Measurements from ENCODE around the gene IL1B.

DNA sequence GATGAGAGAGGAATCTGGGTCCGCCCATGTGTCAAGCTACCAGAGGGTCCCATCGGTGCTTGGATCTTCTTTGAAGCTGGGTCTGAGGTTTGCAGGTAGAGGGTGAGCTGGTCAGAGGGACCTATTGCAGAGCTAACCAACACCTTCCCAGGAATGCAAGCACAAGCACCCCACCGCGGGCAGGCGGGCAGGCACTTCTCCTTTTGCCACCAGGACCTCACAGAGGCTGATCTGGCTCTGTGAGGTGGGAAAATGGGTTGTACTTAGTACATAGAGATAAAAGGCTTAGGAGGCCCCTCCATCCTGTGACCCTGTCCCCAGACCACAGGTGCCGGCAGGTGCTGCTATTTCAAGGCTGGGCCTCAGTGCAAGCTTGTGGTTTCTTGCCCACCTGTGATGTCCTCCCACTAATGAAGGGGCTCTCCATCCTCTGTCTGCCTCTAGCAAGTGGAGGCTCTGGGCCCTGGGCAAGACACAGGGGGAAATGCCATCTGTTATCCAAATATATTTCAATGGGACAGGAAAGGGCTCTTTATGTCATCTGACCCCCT lies 43.0 kb upstream of the IL1B start:
- TF ChIP-seq, protein P1, sequence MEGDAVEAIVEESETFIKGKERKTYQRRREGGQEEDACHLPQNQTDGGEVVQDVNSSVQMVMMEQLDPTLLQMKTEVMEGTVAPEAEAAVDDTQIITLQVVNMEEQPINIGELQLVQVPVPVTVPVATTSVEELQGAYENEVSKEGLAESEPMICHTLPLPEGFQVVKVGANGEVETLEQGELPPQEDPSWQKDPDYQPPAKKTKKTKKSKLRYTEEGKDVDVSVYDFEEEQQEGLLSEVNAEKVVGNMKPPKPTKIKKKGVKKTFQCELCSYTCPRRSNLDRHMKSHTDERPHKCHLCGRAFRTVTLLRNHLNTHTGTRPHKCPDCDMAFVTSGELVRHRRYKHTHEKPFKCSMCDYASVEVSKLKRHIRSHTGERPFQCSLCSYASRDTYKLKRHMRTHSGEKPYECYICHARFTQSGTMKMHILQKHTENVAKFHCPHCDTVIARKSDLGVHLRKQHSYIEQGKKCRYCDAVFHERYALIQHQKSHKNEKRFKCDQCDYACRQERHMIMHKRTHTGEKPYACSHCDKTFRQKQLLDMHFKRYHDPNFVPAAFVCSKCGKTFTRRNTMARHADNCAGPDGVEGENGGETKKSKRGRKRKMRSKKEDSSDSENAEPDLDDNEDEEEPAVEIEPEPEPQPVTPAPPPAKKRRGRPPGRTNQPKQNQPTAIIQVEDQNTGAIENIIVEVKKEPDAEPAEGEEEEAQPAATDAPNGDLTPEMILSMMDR (IDR thresholded peaks at IDR 0.05) = no peak
- TF ChIP-seq EZH2phosphoT487 (IDR thresholded peaks at IDR 0.05) = no peak

All from neural progenitor cell (in vitro differentiated cells).